DOHH2 (cell line): ENCODE results near the gene SLC39A9.
A peak's percentile ranks its signal among the peaks of the same experiment; 100 is the strongest.

Experiments used
- CTCF ChIP-seq: fragments of 200-600 bp; sonication (generic); IDR thresholded peaks from one replicate; pipeline ENCODE4 v1.5.1; 2014; ENCODE audit warnings: antibody characterized with exemption, mild to moderate bottlenecking, low read depth, low read length; ENCODE audit not compliant: poor library complexity, severe bottlenecking
- EZH2phosphoT487 ChIP-seq: fragments of 200-600 bp; sonication (generic); IDR thresholded peaks from 2 replicates; pipeline ENCODE4 v1.6.1; 2017; ENCODE audit warnings: borderline replicate concordance, mild to moderate bottlenecking, antibody characterized with exemption, low read length, moderate library complexity, mixed read lengths

GRCh38 chr14:69475194-69475818 lies 76.8 kb downstream of the SLC39A9 start:
- TF ChIP-seq CTCF (peak; percentile 64), EZH2phosphoT487 (no peak)
